ENCODE data around the gene ARHGAP31.
"Not testable (repeated sequence)": the region's sequence is repeated elsewhere in the genome, so short reads cannot be mapped to it uniquely, and the experiment has no call there.

Gene ARHGAP31

GRCh38 chr3:119349354-119350041, 55.3 kb downstream of the ARHGAP31 start:
- no peak for DNase-seq

GRCh38 chr3:119350114-119350513, 55.9 kb downstream of the ARHGAP31 start:
- peak in 1 of 56 donors; percentile 3 for DNase-seq

GRCh38 chr3:119351581-119351980, 57.4 kb downstream of the ARHGAP31 start:
- DNase-seq = no peak

GRCh38 chr3:119352034-119352609, 57.9 kb downstream of the ARHGAP31 start:
- no peak for DNase-seq

- no peak for DNase-seq
Measured at GRCh38 chr3:119352863-119353527, 58.8 kb downstream of the ARHGAP31 start.

GRCh38 chr3:119355608-119356007, 61.4 kb downstream of the ARHGAP31 start:
- DNase-seq = not testable (repeated sequence)

- DNase-seq = no peak
Measured at GRCh38 chr3:119356646-119357045, 62.5 kb downstream of the ARHGAP31 start.

GRCh38 chr3:119357190-119357589, 63.0 kb downstream of the ARHGAP31 start:
- DNase-seq = no peak

- DNase-seq = no peak
Measured at GRCh38 chr3:119359476-119360326, 65.5 kb downstream of the ARHGAP31 start.

- DNase-seq = no peak
Measured at GRCh38 chr3:119360736-119361462, 66.7 kb downstream of the ARHGAP31 start.

GRCh38 chr3:119362010-119362409, 67.8 kb downstream of the ARHGAP31 start:
- no peak for DNase-seq

- DNase-seq = no peak
Measured at GRCh38 chr3:119362940-119363725, 69.0 kb downstream of the ARHGAP31 start.

GRCh38 chr3:119364401-119364800, 70.2 kb downstream of the ARHGAP31 start:
- DNase-seq = no peak

- DNase-seq = no peak
Measured at GRCh38 chr3:119365418-119365817, 71.2 kb downstream of the ARHGAP31 start.

GRCh38 chr3:119367000-119367399, 72.8 kb downstream of the ARHGAP31 start:
- DNase-seq = no peak

- DNase-seq = no peak
Measured at GRCh38 chr3:119368298-119368697, 74.1 kb downstream of the ARHGAP31 start.

GRCh38 chr3:119371786-119372185, 77.6 kb downstream of the ARHGAP31 start:
- DNase-seq = not testable (repeated sequence)

- DNase-seq = no peak
Measured at GRCh38 chr3:119375106-119375505, 80.9 kb downstream of the ARHGAP31 start.

GRCh38 chr3:119375510-119375909, 81.3 kb downstream of the ARHGAP31 start:
- no peak for DNase-seq

GRCh38 chr3:119376758-119377157, 82.6 kb downstream of the ARHGAP31 start:
- DNase-seq = no peak
